ENCODE data around the gene ZNF451. TPM values are rescaled to one million over a fixed set of nuclear protein-coding genes. Genes with fewer than 3 reads are reported as not detected.

Gene ZNF451
- total RNA-seq, 1 donor from 2014 or later = 73.3 TPM

DNA sequence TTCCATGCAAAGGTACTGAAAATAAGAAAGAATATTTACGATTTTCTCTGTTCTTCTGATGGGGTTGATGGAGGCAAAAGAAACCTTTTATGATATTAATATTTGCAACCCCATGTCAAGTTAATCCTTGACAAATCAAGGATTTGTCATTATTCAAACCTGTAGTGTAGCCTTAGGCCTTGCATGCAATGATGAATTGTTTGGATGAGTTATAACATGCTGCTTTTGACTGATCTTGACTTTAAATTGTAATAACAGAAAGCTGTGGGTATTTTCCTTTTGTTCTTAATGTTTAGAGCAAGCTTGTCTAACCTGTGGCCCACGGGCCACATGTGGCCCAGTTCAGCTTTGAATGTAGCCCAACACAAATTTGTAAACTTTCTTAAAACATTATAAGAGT, 69.1 kb downstream of the ZNF451 start:
- no peak for DNase-seq (ENCODE audit: low read depth)

DNA sequence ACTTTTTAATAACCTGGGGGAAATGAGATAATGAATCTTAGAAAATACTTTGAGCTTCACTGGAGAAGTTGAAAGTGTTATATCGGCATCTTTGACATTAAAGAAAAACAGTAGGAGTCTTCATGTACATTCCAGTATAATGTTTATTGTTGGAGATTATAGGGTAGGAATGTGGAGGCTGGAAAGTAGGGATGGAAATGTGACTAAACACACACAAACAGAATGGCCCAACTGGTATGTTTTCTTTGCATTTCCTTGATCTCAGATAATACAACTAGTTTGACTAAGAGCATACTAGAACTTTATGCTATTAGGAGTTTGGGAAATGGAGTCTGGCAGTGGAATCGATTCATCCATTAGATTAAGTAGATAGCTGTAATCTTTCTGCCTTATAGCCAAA, 72.0 kb downstream of the ZNF451 start:
- DNase-seq (ENCODE audit: low read depth) = no peak

DNA sequence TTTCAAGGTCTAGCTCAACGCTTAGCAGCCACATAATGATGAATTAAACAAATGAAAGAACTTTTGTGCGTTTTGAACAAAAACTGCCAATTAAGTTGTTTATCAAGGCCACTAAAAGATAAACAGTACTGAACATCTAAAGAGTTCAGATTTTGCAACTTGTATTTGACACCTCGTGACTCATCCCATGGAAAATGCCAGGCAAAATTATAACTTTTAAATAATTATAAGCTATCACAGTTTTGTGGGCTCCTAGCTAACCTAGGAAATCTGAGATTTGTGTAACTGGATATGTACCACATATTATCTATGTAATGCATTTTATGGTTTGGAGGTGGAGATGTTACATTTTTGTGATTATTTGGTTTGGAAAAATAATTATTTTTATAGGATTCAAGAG, 72.5 kb downstream of the ZNF451 start:
- no peak for DNase-seq (ENCODE audit: low read depth)

- DNase-seq (ENCODE audit: low read depth) = no peak
Observed at GRCh38 chr6:57163956-57164355, 74.0 kb downstream of the ZNF451 start.

DNA sequence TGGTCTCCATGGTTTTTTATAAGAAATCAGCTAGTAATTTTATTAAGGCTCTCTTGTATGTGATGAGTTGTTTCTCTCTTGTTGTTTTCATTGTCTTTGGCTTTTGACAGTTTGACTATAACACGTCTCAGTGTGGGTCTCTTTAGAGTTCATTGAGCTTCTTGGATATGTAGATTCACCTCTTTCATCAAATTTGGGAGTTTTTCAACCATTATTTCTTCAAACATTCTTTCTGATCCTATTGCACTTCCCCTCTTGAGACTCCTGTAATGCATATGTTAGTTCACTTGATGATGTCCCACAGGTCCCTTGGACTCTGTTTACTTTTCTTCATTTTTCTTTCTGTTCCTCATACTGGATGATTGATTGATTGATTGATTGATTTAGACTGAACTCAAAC, 75.1 kb downstream of the ZNF451 start:
- DNase-seq (ENCODE audit: low read depth) = no peak

DNA sequence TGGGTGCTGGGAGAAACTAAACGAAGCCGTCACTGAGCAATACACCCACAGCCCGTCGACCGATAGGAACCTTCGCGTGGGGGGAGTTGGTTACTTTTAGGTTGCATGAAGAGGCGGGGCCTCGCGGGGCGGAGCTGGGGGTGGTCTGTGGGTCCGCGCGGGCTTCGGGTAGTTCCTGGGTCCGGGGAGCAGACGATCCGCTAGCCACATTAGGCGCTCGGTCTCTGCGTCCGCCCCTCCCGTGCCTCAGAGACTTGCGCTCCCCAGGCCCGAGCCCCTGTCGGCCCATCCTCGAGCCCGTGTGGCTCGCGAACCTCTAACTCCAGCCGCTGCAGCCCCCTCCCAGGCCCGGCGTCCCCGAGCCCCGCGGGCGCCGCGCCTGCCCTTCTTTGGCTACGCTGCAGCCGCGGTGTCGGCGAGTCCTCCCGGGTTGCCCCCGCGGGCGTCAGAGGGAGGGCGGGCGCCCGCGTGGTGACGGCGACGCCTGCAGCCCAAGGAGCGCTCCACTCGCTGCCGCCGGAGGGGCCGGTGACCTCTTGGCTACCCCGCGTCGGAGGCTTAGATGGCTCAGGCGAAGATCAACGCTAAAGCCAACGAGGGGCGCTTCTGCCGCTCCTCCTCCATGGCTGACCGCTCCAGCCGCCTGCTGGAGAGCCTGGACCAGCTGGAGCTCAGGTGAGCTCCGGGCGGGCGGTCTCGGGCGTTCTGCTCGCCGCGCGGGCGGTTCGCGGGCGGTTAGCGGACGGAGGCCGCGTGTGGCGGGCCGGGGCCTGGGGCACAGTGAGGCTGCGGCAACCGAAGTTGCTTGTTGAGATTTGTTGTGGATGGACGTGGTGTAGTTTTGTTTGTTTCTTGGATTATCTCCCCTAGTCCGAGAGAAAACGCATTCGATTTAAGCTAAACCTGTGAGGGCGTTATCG, 82.4 kb downstream of the ZNF451 start, which contains the start of gene BAG2:
BAG2 (plus strand) TSS at position 191 of the 920 bp plus-strand sequence; CDS start at position 563, 372 bp downstream.
- peak; percentile 67 for DNase-seq (ENCODE audit: low read depth)

DNA sequence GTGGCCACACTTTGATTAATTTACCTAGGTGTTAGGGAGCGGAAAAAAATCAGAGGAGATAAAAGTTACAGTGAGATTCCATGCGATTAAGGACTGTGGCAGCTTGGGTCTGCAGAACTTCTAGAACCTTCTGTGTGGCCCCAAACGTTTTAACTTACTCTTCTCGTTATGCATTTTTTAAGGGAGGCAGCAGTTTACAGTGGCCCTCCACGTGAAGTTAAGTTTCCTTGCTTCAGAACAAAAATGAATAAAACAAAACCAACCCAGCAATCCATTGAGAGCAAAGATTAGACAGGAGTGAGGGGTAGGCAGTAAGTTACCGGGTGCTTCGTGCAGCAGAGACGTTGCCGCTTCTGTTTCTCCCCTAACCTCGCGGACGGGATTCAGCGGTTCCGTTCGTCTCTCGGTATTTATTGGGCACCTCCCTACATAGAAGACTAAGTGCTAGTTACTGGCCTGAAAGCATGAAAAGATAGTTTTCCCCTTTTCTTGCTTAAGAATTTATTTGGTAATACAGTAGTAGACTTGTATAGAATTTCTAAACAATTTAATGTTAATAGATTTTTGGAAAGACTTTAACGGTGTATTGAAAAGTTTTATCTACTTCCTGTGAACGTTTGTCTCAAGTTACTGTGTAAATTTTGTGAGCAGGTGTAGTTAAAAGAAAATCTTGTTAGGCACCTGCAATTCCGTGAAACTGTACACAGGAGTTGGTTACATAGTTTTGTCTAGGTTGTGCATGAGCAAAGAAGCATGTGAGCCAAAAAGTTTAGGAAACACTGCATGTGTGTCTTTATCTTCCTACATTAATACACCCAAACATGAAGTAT, 83.3 kb downstream of the ZNF451 start:
- peak; percentile 13 for DNase-seq (ENCODE audit: low read depth)

DNA sequence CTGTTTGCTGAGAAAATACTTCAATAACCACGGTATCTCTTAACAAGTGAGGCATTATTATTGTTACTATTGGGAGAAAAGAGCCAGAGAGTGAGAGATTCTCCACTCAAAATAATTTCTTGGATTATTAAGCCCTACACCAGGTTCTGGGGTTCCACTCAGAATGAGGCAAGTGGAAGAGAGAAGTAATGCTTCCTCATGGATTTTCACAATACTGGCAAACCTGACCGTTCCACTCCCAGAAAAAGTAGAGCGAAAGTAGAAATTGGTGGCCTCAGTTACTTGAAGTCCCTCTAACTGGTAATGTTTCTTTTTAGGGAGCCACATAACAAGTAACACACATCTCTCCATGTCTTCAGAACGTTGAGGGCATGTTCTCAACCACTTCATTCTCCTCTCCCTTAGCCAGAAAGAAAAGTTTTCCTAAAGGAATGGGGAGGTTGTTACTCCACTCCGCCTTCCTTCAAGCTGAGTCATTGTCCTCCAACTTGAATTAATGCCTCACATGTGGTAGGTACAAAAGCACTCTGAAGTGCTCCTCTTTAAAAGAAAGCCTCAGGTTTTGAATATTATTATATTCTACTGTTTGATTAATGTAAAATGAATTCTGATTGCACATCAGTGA, 84.0 kb downstream of the ZNF451 start:
- peak; percentile 77 for DNase-seq (ENCODE audit: low read depth)

DNA sequence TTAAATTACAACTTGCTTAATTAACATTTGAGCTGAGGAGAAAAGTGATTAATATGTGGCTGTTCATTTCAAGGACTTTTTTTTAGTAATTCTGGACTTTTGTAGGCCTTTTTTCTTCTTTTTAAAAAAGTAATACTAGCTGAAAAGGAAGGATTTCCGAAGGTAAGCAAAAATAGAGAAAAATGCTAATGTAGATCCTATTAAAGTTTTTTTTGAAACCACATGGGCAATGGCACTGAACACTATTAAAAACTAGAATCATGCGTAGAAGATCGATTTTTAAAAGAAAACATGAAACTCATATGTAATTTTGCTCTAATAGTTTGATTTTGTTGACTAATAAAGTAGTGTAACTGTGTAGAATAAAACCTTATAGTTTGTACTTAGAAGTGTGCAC, 84.5 kb downstream of the ZNF451 start:
- DNase-seq (ENCODE audit: low read depth) = no peak

- DNase-seq (ENCODE audit: low read depth) = no peak
Observed at GRCh38 chr6:57177545-57178265, 87.7 kb downstream of the ZNF451 start.

DNA sequence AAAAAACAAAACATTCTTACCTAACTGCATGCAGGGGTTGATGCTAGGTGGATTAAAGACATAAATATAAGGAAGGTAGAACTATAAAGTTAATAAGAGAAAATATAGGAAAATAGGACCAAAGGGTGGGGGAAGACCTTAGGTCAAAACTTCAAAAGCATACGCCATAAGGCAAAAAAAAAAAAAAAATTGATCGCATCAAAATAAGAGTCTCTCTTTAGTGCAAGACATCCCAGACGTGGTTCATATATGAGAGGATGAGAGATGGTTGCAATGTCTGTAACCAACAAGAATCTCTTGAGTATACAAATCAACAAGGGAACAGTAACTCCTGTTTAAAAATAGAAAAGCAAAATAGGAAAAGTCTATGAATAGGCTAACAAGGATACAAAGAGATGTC, 90.6 kb downstream of the ZNF451 start:
- DNase-seq (ENCODE audit: low read depth) = no peak

DNA sequence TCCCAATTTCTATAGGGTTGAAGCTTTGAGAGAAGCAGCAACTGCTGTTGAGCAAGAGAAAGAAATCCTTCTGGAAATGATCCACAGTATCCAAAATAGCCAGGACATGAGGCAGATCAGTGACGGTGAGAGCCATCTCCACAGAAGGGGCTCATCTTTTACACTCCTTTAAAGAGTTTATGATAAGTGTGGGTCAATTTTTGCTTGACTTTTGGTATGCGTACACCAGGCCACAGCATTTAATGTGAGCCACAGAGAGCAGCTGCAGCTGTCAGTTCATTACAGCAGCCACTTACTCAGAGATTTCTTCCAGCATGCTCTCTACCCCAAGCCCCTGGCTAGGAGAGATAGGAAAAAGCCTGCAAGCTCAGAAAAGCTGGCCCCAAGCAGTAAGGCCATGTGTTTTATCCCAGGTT, 92.0 kb downstream of the ZNF451 start:
- DNase-seq (ENCODE audit: low read depth) = no peak

GRCh38 chr6:57183336-57183735, 93.3 kb downstream of the ZNF451 start:
- no peak for DNase-seq (ENCODE audit: low read depth)

DNA sequence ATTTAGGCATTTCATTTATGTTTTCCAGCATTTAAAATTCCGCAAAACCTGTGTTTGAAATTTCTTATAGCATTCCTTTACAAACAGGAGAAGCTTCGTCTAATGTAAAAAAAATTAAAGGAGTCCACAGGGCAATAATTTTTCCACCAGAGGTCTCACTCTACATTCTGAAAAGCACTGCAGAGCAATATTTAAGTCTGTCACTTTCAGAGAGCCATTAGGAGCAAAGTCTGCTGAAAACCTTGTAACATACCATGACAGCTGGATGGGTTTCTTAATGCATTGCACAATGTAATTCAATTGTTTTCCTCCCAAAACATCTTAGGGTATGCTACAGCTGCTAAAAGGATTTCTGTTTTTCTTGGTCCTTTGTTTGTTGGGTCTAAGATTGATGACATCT, 100.2 kb downstream of the ZNF451 start:
- peak; percentile 27 for DNase-seq (ENCODE audit: low read depth)

GRCh38 chr6:57193177-57193576, 103.2 kb downstream of the ZNF451 start:
- no peak for DNase-seq (ENCODE audit: low read depth)

DNA sequence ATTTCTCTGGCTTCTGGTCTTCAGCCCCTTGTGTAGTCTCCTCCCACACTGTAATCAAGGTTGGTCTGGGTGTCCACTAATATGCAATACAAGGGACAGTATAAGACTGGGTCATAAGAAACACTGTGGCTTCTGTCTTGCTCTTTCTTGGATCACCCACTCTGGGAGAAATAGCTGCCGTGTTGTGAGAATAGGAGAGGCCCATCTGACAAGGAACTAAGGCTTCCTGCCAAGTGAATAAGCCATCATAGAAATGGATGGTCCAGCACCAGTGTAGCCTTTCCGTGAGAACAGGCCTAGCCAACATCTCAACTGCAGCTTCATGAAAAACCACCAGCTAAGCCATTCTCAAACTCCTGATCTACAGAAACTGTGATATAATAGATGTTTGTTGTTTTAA, 105.5 kb downstream of the ZNF451 start:
- DNase-seq (ENCODE audit: low read depth) = no peak

- no peak for DNase-seq (ENCODE audit: low read depth)
Observed at GRCh38 chr6:57198926-57199636, 109.1 kb downstream of the ZNF451 start.

GRCh38 chr6:57201718-57202117, 111.7 kb downstream of the ZNF451 start:
- DNase-seq (ENCODE audit: low read depth) = no peak

GRCh38 chr6:57205550-57206328, 115.8 kb downstream of the ZNF451 start:
- DNase-seq (ENCODE audit: low read depth) = no peak

GRCh38 chr6:57207141-57207540, 117.2 kb downstream of the ZNF451 start:
- peak; percentile 86 for DNase-seq (ENCODE audit: low read depth)
